ENCODE measurements around the gene TMEM41B.
"Not testable (repeated sequence)": the region's sequence is repeated elsewhere in the genome, so short reads cannot be mapped to it uniquely, and the experiment has no call there.

The TMEM41B gene

GRCh38 chr11:9332655-9333054 is 18.3 kb upstream of the TMEM41B start:
- Histone ChIP-seq H3K4me3 (ENCODE audit: insufficient read depth, low read depth, low read length, poor library complexity, severe bottlenecking) (no peak overlapping the region), H3K36me3 (ENCODE audit: control insufficient read depth, insufficient read depth, low read length) (no peaks in the 10 kb centered on the region), H3K9me3 (ENCODE audit: control insufficient read depth, low read length) (no peaks in the 10 kb centered on the region), H3K27ac (ENCODE audit: insufficient read depth, low read length, poor library complexity, severe bottlenecking) (no peak overlapping the region), H3K27me3 (replicated peaks; ENCODE audit: control insufficient read depth, insufficient read depth, low read length, poor library complexity, severe bottlenecking) (no peaks in the 10 kb centered on the region), H3K4me1 (ENCODE audit: control insufficient read depth, insufficient read depth, low read length, poor library complexity, severe bottlenecking) (no peaks in the 10 kb centered on the region)
- DNase-seq: no peak

DNA sequence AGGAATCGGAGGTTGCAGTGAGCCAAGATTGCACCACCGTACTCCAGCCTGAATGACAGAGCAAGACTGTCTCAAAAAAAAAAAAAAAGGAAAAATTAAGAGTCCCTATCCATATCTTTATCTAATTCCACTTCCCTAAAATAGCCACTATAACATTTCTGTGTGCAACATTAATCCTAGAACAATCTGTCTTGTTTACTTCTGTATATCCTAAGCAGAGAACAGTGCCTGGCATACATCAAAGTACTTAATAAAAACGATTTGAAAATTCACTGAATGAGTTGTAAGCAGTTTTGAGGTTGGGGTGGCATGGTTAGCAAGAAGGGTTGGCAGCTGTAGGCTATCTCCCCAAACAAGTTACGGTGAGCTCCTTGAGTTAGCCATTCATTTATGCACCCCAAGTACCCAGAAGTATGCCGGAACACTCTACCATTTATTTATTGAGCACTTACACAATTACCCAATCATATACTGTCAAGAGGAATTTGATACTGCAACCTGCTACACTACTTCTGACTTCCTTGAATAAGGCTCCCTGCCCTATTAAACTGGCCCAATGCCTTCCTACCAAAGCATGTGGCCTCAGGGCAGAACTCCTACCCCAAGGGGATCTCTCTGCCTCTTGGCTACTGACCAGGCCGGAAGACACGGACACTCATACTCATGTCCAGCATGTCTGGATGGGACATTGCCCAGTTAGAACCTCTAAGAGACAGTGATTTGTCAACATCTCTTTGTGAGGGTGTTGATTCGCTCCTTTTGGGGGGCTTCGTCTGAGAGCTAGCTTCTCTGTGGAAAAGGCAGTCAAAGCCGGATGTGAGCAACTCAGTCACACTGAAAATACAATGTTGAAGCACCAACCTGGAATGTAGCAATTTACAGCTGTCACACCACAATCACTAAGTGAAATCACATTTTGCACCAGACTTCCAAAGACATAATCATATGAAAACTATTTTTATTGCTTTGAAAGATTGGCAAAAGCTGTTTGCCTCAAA is 16.3 kb upstream of the TMEM41B start:
- no peak overlapping the region for H3K4me3 ChIP-seq (ENCODE audit: insufficient read depth, low read depth, low read length, poor library complexity, severe bottlenecking)

DNA sequence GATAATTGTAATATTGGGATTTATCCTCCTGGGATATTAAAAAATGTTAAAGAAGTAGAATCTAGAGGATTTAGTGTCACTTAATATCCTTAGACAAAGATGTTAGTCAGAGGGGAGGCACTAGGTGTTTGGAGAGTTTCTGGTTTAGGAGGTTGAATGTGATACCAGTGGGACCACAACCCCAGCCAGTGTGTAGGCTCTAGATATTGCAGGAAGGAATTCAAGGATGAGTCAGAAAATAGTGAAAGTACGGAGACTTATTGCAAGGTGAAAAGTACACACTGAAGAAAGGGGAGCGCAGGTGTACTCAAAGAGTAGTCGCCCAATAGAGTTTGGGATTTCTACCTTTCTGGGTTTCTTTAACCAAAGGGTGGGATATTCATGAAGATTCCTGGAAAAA is 5.7 kb upstream of the TMEM41B start:
- Histone ChIP-seq H3K4me3 (ENCODE audit: insufficient read depth, low read depth, low read length, poor library complexity, severe bottlenecking) (no peak overlapping the region), H3K27ac (ENCODE audit: insufficient read depth, low read length, poor library complexity, severe bottlenecking) (no peak overlapping the region), H3K36me3 (ENCODE audit: control insufficient read depth, insufficient read depth, low read length) (no peaks in the 10 kb centered on the region), H3K27me3 (replicated peaks; ENCODE audit: control insufficient read depth, insufficient read depth, low read length, poor library complexity, severe bottlenecking) (no peaks in the 10 kb centered on the region), H3K4me1 (ENCODE audit: control insufficient read depth, insufficient read depth, low read length, poor library complexity, severe bottlenecking) (no peaks in the 10 kb centered on the region), H3K9me3 (ENCODE audit: control insufficient read depth, low read length) (no peaks in the 10 kb centered on the region)
- DNase-seq: no peak

More for the DNA sequence above, 16.3 kb upstream of the TMEM41B start:
- H3K27me3 ChIP-seq (replicated peaks; ENCODE audit: control insufficient read depth, insufficient read depth, low read length, poor library complexity, severe bottlenecking): no peaks in the 10 kb centered on the region
- H3K36me3 ChIP-seq (ENCODE audit: control insufficient read depth, insufficient read depth, low read length): no peaks in the 10 kb centered on the region
- no peak overlapping the region for H3K27ac ChIP-seq (ENCODE audit: insufficient read depth, low read length, poor library complexity, severe bottlenecking)
- H3K4me1 ChIP-seq (ENCODE audit: control insufficient read depth, insufficient read depth, low read length, poor library complexity, severe bottlenecking): no peaks in the 10 kb centered on the region
- DNase-seq: no peak
- H3K9me3 ChIP-seq (ENCODE audit: control insufficient read depth, low read length): no peaks in the 10 kb centered on the region

- not testable (repeated sequence) for H3K9me3 ChIP-seq (ENCODE audit: control insufficient read depth, low read length); H3K4me1 ChIP-seq (ENCODE audit: control insufficient read depth, insufficient read depth, low read length, poor library complexity, severe bottlenecking); H3K36me3 ChIP-seq (ENCODE audit: control insufficient read depth, insufficient read depth, low read length); H3K27me3 ChIP-seq (replicated peaks; ENCODE audit: control insufficient read depth, insufficient read depth, low read length, poor library complexity, severe bottlenecking); DNase-seq; H3K4me3 ChIP-seq (ENCODE audit: insufficient read depth, low read depth, low read length, poor library complexity, severe bottlenecking); H3K27ac ChIP-seq (ENCODE audit: insufficient read depth, low read length, poor library complexity, severe bottlenecking)
These were observed 5.1 kb upstream of the TMEM41B start for GRCh38 chr11:9319377-9320001.

- H3K27ac ChIP-seq (ENCODE audit: insufficient read depth, low read length, poor library complexity, severe bottlenecking); H3K4me1 ChIP-seq (ENCODE audit: control insufficient read depth, insufficient read depth, low read length, poor library complexity, severe bottlenecking); DNase-seq; H3K27me3 ChIP-seq (replicated peaks; ENCODE audit: control insufficient read depth, insufficient read depth, low read length, poor library complexity, severe bottlenecking); H3K36me3 ChIP-seq (ENCODE audit: control insufficient read depth, insufficient read depth, low read length); H3K9me3 ChIP-seq (ENCODE audit: control insufficient read depth, low read length); H3K4me3 ChIP-seq (ENCODE audit: insufficient read depth, low read depth, low read length, poor library complexity, severe bottlenecking): not testable (repeated sequence)
These were observed 4.3 kb upstream of the TMEM41B start for GRCh38 chr11:9318442-9319376.

DNA sequence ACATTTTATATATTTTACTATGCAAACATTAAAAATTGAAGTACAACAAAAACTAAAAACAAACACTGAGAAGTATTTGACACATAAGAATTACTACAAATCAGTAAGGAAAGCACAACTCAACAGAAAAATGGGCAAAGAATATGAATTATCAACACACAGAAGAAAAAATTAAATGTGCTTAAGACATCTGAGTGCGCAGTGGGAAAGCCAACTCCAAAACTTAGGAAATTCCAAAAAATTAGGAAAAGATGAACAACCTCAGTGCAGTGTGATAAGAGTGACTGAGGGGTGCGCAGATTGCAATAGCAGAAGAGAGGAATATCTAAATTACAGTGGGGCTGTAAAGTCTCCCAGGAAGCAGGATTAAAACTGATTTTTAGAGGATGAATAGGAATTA is 1.9 kb upstream of the TMEM41B start:
- H3K4me3 ChIP-seq (ENCODE audit: insufficient read depth, low read depth, low read length, poor library complexity, severe bottlenecking): no peak overlapping the region
- no peak overlapping the region for H3K27ac ChIP-seq (ENCODE audit: insufficient read depth, low read length, poor library complexity, severe bottlenecking)
- no peaks in the 10 kb centered on the region for H3K36me3 ChIP-seq (ENCODE audit: control insufficient read depth, insufficient read depth, low read length)
- H3K4me1 ChIP-seq (ENCODE audit: control insufficient read depth, insufficient read depth, low read length, poor library complexity, severe bottlenecking): peaks cover 8% of the 10 kb centered on the region
- no peaks in the 10 kb centered on the region for H3K9me3 ChIP-seq (ENCODE audit: control insufficient read depth, low read length)
- no peak for DNase-seq
- no peaks in the 10 kb centered on the region for H3K27me3 ChIP-seq (replicated peaks; ENCODE audit: control insufficient read depth, insufficient read depth, low read length, poor library complexity, severe bottlenecking)

GRCh38 chr11:9315078-9315688 is 790 bp upstream of the TMEM41B start:
- peak overlapping the region; percentile 96 for H3K4me3 ChIP-seq (ENCODE audit: insufficient read depth, low read depth, low read length, poor library complexity, severe bottlenecking)
- no peak for DNase-seq
- H3K27me3 ChIP-seq (replicated peaks; ENCODE audit: control insufficient read depth, insufficient read depth, low read length, poor library complexity, severe bottlenecking): no peaks in the 10 kb centered on the region
- H3K4me1 ChIP-seq (ENCODE audit: control insufficient read depth, insufficient read depth, low read length, poor library complexity, severe bottlenecking): peaks cover 8% of the 10 kb centered on the region
- H3K9me3 ChIP-seq (ENCODE audit: control insufficient read depth, low read length): no peaks in the 10 kb centered on the region
- H3K36me3 ChIP-seq (ENCODE audit: control insufficient read depth, insufficient read depth, low read length): no peaks in the 10 kb centered on the region
- H3K27ac ChIP-seq (ENCODE audit: insufficient read depth, low read length, poor library complexity, severe bottlenecking): peak overlapping the region; percentile 74

DNA sequence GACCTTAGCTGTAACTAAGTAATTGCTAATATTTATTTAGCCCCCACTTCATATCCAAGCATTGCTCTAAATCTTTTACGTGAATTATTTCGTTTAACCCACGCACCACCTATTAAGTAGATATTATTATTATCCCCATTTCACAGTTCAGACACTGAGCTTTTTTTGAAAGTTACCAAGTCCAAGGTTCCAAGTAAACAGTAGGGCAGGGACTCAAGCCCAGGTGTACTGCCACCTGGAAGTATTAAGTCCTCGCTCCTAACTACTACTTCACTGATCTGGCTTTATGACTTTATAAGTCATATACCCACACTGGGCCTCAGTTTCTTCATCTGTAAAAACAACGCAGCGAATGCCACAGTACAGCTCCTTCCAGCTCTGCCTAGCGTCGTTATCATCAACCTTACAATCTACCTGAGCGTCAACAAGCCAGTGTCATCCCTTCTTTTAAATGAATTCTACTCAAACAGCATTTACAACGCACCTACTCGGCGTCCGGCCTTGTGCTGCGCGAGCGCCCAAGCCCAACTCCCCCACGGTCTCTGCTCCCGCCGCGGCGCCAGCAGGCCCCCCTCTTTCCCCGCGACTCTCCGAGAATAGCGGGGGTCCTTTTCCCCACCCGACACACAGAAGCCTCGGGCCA is 624 bp downstream of the TMEM41B start:
- H3K27me3 ChIP-seq (replicated peaks; ENCODE audit: control insufficient read depth, insufficient read depth, low read length, poor library complexity, severe bottlenecking): no peaks in the 10 kb centered on the region
- H3K4me1 ChIP-seq (ENCODE audit: control insufficient read depth, insufficient read depth, low read length, poor library complexity, severe bottlenecking): peaks cover 8% of the 10 kb centered on the region
- DNase-seq: peak in 1 of 3 donors; percentile 17
- no peaks in the 10 kb centered on the region for H3K9me3 ChIP-seq (ENCODE audit: control insufficient read depth, low read length)
- peak overlapping the region; percentile 96 for H3K4me3 ChIP-seq (ENCODE audit: insufficient read depth, low read depth, low read length, poor library complexity, severe bottlenecking)
- no peaks in the 10 kb centered on the region for H3K36me3 ChIP-seq (ENCODE audit: control insufficient read depth, insufficient read depth, low read length)
- H3K27ac ChIP-seq (ENCODE audit: insufficient read depth, low read length, poor library complexity, severe bottlenecking): peak overlapping the region; percentile 74

GRCh38 chr11:9310485-9311090 is 3.8 kb downstream of the TMEM41B start:
- H3K27ac ChIP-seq (ENCODE audit: insufficient read depth, low read length, poor library complexity, severe bottlenecking): no peak overlapping the region
- H3K4me3 ChIP-seq (ENCODE audit: insufficient read depth, low read depth, low read length, poor library complexity, severe bottlenecking): no peak overlapping the region
- DNase-seq: no peak
- H3K27me3 ChIP-seq (replicated peaks; ENCODE audit: control insufficient read depth, insufficient read depth, low read length, poor library complexity, severe bottlenecking): no peaks in the 10 kb centered on the region
- no peaks in the 10 kb centered on the region for H3K36me3 ChIP-seq (ENCODE audit: control insufficient read depth, insufficient read depth, low read length)
- H3K9me3 ChIP-seq (ENCODE audit: control insufficient read depth, low read length): no peaks in the 10 kb centered on the region
- H3K4me1 ChIP-seq (ENCODE audit: control insufficient read depth, insufficient read depth, low read length, poor library complexity, severe bottlenecking): peaks cover 8% of the 10 kb centered on the region
